Esophagus squamous epithelium (tissue), 4 donors: Measurements from ENCODE around the gene FAM3C.

Experiments used
- POLR2A ChIP-seq, 4 donors: fragments of 450-650 bp; IDR thresholded peaks; one replicate each; pipeline ENCODE4 v1.6.1; 2017; ENCODE audit warnings: antibody characterized with exemption in 4 of 4, mild to moderate bottlenecking in 4 of 4, moderate library complexity in 3 of 4
- TF ChIP-seq, protein P1 (sequence below), 6 experiments: fragments of 450-650 bp in 4 of 6; fragments of 200-600 bp in 2 of 6; sonication (generic) in 2 of 6; IDR thresholded peaks; one replicate each; pipeline ENCODE4 v1.5.1; 2016 to 2019; ENCODE audit warnings: antibody characterized with exemption in 6 of 6, mild to moderate bottlenecking in 4 of 6, moderate library complexity in 4 of 6

DNA sequence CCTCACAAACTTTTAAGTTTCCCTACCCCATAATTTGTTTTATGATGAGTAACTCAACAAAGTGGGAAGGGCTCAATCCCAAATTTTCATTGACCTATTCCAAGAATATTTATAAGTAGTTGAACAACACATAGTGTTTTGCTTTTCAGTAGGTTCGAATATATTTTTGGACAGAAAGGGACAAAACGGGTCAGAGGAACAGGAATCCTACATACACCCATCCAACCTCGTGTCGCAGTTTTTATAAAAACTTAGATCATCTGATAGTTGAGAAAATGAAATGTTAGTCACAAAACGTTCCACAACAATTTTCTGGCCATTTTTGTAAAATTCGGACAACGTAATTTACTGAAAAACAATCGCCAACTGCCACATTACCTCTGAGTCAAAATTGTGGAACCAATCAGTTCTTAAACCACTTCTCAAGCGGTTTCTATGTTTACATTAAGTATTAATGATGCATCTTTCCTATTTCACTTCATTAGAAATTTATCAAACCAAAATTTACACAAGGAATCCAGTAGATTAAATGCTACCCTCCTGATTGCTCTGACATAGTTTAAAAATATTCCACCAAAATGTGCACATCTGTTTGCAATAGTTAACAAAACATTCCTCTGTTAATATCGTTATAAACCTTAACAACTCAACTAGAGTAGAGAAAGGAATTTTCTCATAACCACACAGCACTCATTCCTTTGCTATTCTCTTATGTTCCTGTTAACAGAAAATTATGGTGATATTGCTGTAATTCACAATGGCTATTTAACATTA lies 61.0 kb downstream of the FAM3C start:
- TF ChIP-seq, protein P1, sequence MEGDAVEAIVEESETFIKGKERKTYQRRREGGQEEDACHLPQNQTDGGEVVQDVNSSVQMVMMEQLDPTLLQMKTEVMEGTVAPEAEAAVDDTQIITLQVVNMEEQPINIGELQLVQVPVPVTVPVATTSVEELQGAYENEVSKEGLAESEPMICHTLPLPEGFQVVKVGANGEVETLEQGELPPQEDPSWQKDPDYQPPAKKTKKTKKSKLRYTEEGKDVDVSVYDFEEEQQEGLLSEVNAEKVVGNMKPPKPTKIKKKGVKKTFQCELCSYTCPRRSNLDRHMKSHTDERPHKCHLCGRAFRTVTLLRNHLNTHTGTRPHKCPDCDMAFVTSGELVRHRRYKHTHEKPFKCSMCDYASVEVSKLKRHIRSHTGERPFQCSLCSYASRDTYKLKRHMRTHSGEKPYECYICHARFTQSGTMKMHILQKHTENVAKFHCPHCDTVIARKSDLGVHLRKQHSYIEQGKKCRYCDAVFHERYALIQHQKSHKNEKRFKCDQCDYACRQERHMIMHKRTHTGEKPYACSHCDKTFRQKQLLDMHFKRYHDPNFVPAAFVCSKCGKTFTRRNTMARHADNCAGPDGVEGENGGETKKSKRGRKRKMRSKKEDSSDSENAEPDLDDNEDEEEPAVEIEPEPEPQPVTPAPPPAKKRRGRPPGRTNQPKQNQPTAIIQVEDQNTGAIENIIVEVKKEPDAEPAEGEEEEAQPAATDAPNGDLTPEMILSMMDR (IDR thresholded peaks at IDR 0.05): no peak
- TF ChIP-seq POLR2A (IDR thresholded peaks at IDR 0.05): no peak
